GM18505 (cell line): ENCODE measurements around the gene POLR2H.

Experiments
- ATAC-seq: cut with Tn5 transposase; IDR thresholded peaks from one replicate; pipeline ENCODE4 v1.9.1; 2021; ENCODE audit not compliant: unreplicated experiment
- POLR2A ChIP-seq: IDR thresholded peaks from 4 replicates; pipeline ENCODE4 v1.6.1; 2011; ENCODE audit warnings: borderline replicate concordance; ENCODE audit not compliant: insufficient read depth, insufficient read length; ENCODE audit errors: extremely low read depth

The POLR2H gene

DNA sequence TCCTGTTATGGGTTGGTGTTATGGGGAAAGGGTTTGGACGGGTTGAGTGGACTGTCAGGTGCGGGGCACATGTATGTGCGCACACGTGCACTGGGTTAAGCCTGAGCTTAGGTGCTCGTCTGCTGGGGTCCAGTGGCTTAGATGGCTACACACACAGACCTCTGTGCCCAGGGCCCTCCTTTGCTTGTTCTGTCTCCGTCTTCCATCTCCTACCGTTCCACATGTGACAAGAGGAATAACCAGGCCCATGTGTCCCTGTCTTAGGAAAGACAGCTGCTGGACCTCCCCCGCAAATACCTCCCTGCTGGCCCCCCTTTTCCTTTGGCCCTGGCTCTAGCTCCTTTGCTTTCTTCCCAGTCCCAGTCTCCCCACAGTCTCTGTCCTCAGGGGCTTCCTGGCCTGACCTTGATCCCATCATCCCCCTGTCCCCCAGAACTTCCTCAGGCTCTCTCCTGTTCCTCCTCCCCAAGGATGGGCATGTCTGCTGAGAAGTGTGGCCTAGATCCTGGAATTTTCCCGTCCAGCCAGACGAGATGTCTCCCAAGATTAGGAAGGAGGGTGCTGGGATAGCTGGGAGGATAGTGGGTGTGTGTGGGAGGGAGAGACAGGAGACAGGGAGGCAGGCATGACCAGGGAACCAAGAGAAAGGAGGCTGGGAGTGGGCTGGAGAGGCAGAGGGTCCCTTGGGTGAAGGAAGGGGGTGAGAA, 17.3 kb downstream of the POLR2H start:
- no peak for TF ChIP-seq POLR2A
- no peak for ATAC-seq

DNA sequence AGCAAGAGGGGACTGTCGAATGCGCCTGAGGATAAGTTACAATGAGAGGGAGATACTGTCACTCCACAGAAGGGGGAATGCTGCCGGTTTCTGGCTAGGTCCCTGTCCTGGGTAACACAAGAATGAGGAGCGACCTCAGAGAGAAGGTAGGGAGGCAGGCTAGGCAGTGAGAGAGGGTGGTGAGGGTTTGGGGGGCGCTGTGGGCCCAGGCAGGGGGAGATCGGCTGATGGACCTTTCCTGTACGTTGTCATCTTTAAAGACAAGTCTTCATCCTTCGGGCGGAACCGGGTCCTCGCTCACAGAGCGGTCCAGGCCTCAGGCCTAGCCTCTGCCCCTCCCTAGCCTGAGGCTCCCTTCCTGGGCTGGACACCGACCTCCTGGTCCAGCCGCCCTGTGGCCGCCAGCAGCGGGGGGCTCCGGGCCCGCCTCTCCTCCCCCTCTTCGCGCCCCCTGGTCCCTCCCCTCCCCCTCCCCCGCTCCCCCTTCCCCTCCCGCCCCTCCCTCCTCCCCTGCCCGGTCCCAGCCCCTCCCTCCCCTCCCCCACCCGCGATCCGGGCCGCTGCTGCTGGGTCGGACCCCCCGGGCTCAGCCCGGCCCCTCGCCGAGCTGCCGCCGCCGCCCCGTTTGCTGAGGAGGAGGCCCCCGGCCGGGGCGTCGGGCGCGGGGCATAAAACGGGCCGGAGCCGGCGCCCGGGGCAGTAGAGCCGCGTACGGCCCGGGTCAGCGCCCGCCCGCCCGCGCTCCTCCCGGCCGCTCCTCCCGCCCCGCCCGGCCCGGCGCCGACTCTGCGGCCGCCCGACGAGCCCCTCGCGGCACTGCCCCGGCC, 18.1 kb downstream of the POLR2H start, which contains the start of gene CHRD:
CHRD (plus strand) TSS at position 697 of the 827 bp plus-strand sequence. CDS start 265 bp downstream, outside the sequence.
- no peak for ATAC-seq
- TF ChIP-seq POLR2A = no peak

GRCh38 chr3:184380185-184380626, 18.7 kb downstream of the POLR2H start:
- no peak for ATAC-seq
- no peak for TF ChIP-seq POLR2A

DNA sequence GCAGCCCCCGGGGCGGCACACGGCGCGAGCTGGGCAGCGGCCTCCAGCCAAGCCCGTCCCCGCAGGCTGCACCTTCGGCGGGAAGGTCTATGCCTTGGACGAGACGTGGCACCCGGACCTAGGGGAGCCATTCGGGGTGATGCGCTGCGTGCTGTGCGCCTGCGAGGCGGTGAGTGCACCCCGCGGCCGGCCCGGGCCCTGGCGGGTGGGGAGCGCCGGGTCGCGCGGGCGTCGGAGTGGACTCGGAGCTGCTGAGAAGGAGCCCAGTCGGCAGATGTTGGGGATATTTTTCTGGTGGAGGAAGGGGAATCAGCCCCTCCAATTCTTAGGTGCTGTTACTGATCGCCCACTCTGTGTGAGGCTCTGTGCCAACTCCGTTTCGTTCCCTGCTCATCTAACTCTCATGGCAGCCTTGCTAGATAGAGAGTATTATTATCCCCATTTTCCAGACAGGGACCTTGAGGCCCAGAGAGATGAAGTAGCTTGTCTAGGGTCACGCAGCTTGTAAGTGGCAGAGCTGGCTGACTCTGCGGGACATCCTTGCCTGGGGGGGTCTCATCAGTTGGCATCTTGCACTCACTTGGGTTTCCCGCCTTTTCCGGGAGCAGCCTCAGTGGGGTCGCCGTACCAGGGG, 19.2 kb downstream of the POLR2H start:
- no peak for TF ChIP-seq POLR2A
- ATAC-seq = no peak

DNA sequence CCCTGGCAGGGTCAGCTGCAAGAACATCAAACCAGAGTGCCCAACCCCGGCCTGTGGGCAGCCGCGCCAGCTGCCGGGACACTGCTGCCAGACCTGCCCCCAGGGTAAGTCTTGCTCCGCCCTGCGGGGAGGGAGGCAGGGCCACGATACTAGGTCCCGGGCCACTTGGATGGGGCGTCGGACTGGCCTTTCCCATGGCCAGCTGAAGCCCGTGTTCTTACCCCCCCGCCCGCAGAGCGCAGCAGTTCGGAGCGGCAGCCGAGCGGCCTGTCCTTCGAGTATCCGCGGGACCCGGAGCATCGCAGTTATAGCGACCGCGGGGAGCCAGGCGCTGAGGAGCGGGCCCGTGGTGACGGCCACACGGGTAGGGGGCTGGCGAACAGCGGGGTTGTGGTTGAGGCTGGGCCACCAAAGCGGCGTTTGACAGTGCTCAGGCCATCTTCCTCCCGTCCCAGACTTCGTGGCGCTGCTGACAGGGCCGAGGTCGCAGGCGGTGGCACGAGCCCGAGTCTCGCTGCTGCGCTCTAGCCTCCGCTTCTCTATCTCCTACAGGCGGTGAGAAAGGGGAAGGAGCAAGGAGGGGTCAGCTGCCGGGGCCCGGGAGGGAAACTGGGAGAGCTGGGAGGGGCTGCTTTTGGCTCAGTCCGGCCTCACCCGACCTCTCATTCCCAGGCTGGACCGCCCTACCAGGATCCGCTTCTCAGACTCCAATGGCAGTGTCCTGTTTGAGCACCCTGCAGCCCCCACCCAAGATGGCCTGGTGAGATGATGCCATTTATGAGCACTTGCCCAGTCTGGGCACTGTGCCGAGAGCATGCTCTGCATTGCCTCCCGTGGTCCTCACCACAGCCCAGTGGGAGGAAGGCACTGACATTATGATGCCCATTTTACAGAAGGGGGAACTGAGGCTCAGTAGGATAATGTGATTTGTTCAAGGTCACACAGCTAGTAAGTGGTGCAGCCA, 20.0 kb downstream of the POLR2H start:
- ATAC-seq = no peak
- TF ChIP-seq POLR2A = no peak

GRCh38 chr3:184382326-184383032, 21.0 kb downstream of the POLR2H start:
- TF ChIP-seq POLR2A = no peak
- ATAC-seq = no peak

DNA sequence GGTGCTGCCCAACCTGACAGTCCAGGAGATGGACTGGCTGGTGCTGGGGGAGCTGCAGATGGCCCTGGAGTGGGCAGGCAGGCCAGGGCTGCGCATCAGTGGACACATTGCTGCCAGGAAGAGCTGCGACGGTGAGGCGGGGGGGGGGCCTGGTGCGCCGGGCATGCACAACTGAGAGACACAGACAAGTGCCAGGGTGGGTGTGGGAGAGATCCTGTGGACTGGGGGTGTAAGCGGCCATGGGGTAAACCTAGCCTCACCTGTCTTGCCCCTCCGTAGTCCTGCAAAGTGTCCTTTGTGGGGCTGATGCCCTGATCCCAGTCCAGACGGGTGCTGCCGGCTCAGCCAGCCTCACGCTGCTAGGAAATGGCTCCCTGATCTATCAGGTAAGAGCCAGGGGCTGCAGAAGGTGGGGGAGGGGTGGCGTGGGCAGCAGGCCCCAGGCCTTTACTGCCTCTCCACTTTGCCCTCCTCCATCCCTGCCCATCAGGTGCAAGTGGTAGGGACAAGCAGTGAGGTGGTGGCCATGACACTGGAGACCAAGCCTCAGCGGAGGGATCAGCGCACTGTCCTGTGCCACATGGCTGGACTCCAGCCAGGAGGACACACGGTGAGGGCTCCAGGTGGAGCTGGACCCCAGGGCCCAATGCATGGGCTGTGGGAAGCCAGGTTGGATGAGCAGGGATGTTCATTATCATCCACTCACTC, 21.7 kb downstream of the POLR2H start:
- TF ChIP-seq POLR2A = no peak

DNA sequence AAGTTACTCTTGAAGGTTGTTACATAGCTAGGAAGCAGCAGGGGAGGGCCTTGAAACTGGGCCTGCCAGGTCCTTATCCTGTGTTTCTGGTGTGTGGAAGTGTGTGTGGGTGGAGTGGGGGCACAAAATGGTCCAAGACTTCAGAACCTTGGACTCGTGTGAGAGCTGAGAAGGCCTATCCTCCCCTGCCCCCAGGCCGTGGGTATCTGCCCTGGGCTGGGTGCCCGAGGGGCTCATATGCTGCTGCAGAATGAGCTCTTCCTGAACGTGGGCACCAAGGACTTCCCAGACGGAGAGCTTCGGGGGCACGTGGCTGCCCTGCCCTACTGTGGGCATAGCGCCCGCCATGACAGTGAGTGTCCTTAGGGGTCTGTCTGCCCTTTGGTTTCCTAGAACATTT, 22.8 kb downstream of the POLR2H start:
- TF ChIP-seq POLR2A = no peak
- ATAC-seq = no peak

More for the DNA sequence above, 21.7 kb downstream of the POLR2H start:
- ATAC-seq = no peak

- TF ChIP-seq POLR2A = no peak
- ATAC-seq = no peak
Observed at GRCh38 chr3:184384856-184385422, 23.4 kb downstream of the POLR2H start.

GRCh38 chr3:184386047-184386806, 24.7 kb downstream of the POLR2H start:
- no peak for TF ChIP-seq POLR2A
- ATAC-seq = no peak

DNA sequence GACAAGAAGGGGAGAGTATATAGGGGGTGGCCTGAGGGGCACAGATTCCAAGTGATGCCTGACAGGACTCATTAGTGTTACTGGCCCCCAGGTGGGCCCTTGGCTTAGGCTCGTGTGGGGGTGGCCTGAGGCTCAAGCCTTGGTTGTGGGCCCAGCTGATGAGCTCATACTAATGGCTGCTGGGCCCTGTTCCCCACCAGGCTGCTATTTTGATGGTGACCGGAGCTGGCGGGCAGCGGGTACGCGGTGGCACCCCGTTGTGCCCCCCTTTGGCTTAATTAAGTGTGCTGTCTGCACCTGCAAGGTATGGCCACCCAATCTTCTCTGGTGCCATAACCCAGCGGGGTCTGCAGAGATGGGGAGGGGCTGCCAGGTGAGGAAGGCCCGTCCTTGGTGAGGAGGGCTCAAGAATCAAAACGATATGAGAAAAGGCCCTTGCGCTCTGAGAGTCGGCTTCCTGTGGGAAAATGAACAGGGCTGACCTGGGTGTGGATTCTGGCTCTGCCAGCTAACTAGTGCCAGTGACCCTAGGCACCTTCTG, 25.7 kb downstream of the POLR2H start:
- no peak for TF ChIP-seq POLR2A
- no peak for ATAC-seq
